Fibroblast of lung (primary cell): ENCODE measurements around the gene CLCNKB. TPM values are rescaled to one million over a fixed set of nuclear protein-coding genes. Genes with fewer than 3 reads are reported as not detected.

Experiments used
- DNase-seq, 2 donors: peaks; one replicate each; pipeline versions ENCODE4 v3.0.0 to v3.0.0-alpha.2; 2010; ENCODE audit warnings: low read depth in 2 of 2
- H2AFZ ChIP-seq: 2 replicates; pipeline ENCODE4 v1.5.1; 2012; ENCODE audit warnings: low read length, control low read depth, inconsistent platforms
- H3K27ac ChIP-seq: 2 replicates; pipeline ENCODE4 v1.5.1; 2011; ENCODE audit warnings: low read length, control low read depth; ENCODE audit not compliant: insufficient read depth
- H3K27me3 ChIP-seq: 2 replicates; pipeline ENCODE4 v1.5.1; 2011; ENCODE audit warnings: mild to moderate bottlenecking, low read length; ENCODE audit not compliant: control insufficient read depth, insufficient read depth
- H3K36me3 ChIP-seq: 2 replicates; pipeline ENCODE4 v1.5.1; 2011; ENCODE audit warnings: low read length; ENCODE audit not compliant: control insufficient read depth, insufficient read depth
- H3K4me1 ChIP-seq: 2 replicates; pipeline ENCODE4 v1.5.1; 2011; ENCODE audit warnings: low read length; ENCODE audit not compliant: control insufficient read depth, insufficient read depth; ENCODE audit errors: extremely low read depth
- H3K4me2 ChIP-seq: 2 replicates; pipeline ENCODE4 v1.5.1; 2011; ENCODE audit warnings: low read length, control low read depth; ENCODE audit not compliant: insufficient read depth; ENCODE audit errors: extremely low read depth
- H3K4me3 ChIP-seq, 4 experiments: fragments of 200-600 bp in 1 of 4; sonication (generic) in 1 of 4; replicated peaks in 1 of 4; 2 replicates each; pipeline ENCODE4 v1.5.1; 2011 to 2016; ENCODE audit warnings: low read length in 4 of 4, low read depth in 3 of 4, mild to moderate bottlenecking in 3 of 4, control low read depth in 2 of 4, inconsistent platforms in 1 of 4, mixed read lengths in 1 of 4; ENCODE audit not compliant: insufficient read depth in 1 of 4; ENCODE audit errors: control extremely low read depth in 1 of 4
- H3K79me2 ChIP-seq: 2 replicates; pipeline ENCODE4 v1.5.1; 2012; ENCODE audit warnings: mild to moderate bottlenecking, low read length, inconsistent platforms; ENCODE audit not compliant: control insufficient read depth, insufficient read depth
- H3K9ac ChIP-seq: 2 replicates; pipeline ENCODE4 v1.5.1; 2011; ENCODE audit warnings: mild to moderate bottlenecking, low read length, control low read depth; ENCODE audit not compliant: insufficient read depth
- H3K9me3 ChIP-seq: 2 replicates; pipeline ENCODE4 v1.5.1; 2012; ENCODE audit warnings: low read depth, low read length; ENCODE audit not compliant: control insufficient read depth, insufficient read depth
- H4K20me1 ChIP-seq: 2 replicates; pipeline ENCODE4 v1.5.1; 2011; ENCODE audit warnings: low read length; ENCODE audit not compliant: control insufficient read depth, insufficient read depth; ENCODE audit errors: extremely low read depth
- CTCF ChIP-seq, 2 donors: IDR thresholded peaks in 1 of 2; conservative IDR thresholded peaks in 1 of 2; 1 replicate in 1 of 2; 2 replicates in 1 of 2; pipeline ENCODE4 v1.5.1; 2011 to 2012; ENCODE audit warnings: low read length in 2 of 2, control low read depth in 1 of 2, inconsistent platforms in 1 of 2, low read depth in 1 of 2, mild to moderate bottlenecking in 1 of 2
- EZH2 ChIP-seq: IDR thresholded peaks from 2 replicates; pipeline ENCODE4 v1.5.1; 2012; ENCODE audit warnings: low read length, control low read depth, mild to moderate bottlenecking; ENCODE audit errors: missing control alignments
- polyA plus RNA-seq, 2 donors: library from polyadenylated mRNA; depleted of rRNA in 1 of 2; stranded (reverse) in 1 of 2; unstranded in 1 of 2; fragments of >200 nt; gene quantifications; 2 replicates each; pipeline ENCODE4 v1.2.1, GENCODE V29; 2011 to 2012; ENCODE audit warnings: missing spikeins in 1 of 2
- total RNA-seq: library from RNA; depleted of rRNA; stranded (reverse); fragments of >200 nt; gene quantifications from 2 replicates; pipeline ENCODE4 v1.2.1, GENCODE V29; 2014

CLCNKB gene
- total and polyA plus RNA-seq, 2 donors (not counting 1 experiment from before 2014, with no cell fraction given): 0.09 to 0.33 TPM

GRCh38 chr1:16017461-16018303 lies 25.9 kb upstream of the CLCNKB start, which contains the start of gene HSPB7:
Gene HSPB7 (minus strand): TSS chr1:16018043. CDS start chr1:16017963, 80 bp downstream.
- Histone ChIP-seq H3K27me3 (no peaks in the 10 kb centered on the region), H3K79me2 (no peaks in the 10 kb centered on the region), H3K9me3 (no peaks in the 10 kb centered on the region), H3K27ac (peak within 1 kb of the TSS; percentile 81), H3K36me3 (no peaks in the 10 kb centered on the region), H3K4me1 (peaks cover 28% of the 10 kb centered on the region), H3K9ac (peak within 1 kb of the TSS; percentile 73), H3K4me2 (peak within 1 kb of the TSS; percentile 21), H3K4me3 (peak within 1 kb of the TSS in 1 of 4 experiments; percentile 37), H4K20me1 (no peaks in the 10 kb centered on the region), H2AFZ (peak within 1 kb of the TSS; percentile 86)
- TF ChIP-seq EZH2 (no peak), CTCF (conservative IDR thresholded peaks at IDR 0.05 in 1 of 2, IDR thresholded peaks at IDR 0.05 in 1 of 2; ENCODE audit: low read depth in 1 of 2, low read length in 2 of 2) (no peak)
- DNase-seq: peak; percentile 67 to 69

- Histone ChIP-seq H2AFZ (peak overlapping the region; percentile 86), H3K27ac (peak overlapping the region; percentile 81), H3K9me3 (no peaks in the 10 kb centered on the region), H3K27me3 (no peaks in the 10 kb centered on the region), H3K4me1 (peaks cover 28% of the 10 kb centered on the region), H3K4me2 (no peak overlapping the region), H3K36me3 (no peaks in the 10 kb centered on the region), H4K20me1 (no peaks in the 10 kb centered on the region), H3K4me3 (no peak overlapping the region), H3K9ac (peak overlapping the region; percentile 3), H3K79me2 (no peaks in the 10 kb centered on the region)
- DNase-seq: no peak
- TF ChIP-seq EZH2 (no peak), CTCF (conservative IDR thresholded peaks at IDR 0.05 in 1 of 2, IDR thresholded peaks at IDR 0.05 in 1 of 2; ENCODE audit: low read depth in 1 of 2, low read length in 2 of 2) (no peak)
Measured at GRCh38 chr1:16018308-16018707, 25.3 kb upstream of the CLCNKB start.

- Histone ChIP-seq H2AFZ (no peak overlapping the region), H3K9ac (no peak overlapping the region), H3K27me3 (no peaks in the 10 kb centered on the region), H3K79me2 (no peaks in the 10 kb centered on the region), H4K20me1 (no peaks in the 10 kb centered on the region), H3K4me3 (no peak overlapping the region), H3K4me2 (no peak overlapping the region), H3K27ac (peak overlapping the region; percentile 81), H3K4me1 (peaks cover 28% of the 10 kb centered on the region), H3K36me3 (no peaks in the 10 kb centered on the region), H3K9me3 (no peaks in the 10 kb centered on the region)
- DNase-seq: no peak
- TF ChIP-seq CTCF (conservative IDR thresholded peaks at IDR 0.05 in 1 of 2, IDR thresholded peaks at IDR 0.05 in 1 of 2; ENCODE audit: low read depth in 1 of 2, low read length in 2 of 2) (no peak), EZH2 (no peak)
Measured at GRCh38 chr1:16018749-16019643, 24.6 kb upstream of the CLCNKB start.
